GM18508 (cell line): ENCODE results near the gene PBOV1.

Experiments used
- ATAC-seq: cut with Tn5 transposase; IDR thresholded peaks from one replicate; pipeline ENCODE4 v1.9.1; 2021; ENCODE audit warnings: moderate number of reproducible peaks; ENCODE audit not compliant: insufficient read depth, unreplicated experiment

The PBOV1 gene

GRCh38 chr6:138206862-138207261 is 11.4 kb downstream of the PBOV1 start:
- no peak for ATAC-seq

GRCh38 chr6:138205437-138206094 is 12.7 kb downstream of the PBOV1 start:
- ATAC-seq = no peak

- no peak for ATAC-seq
Measured at GRCh38 chr6:138204792-138205384, 13.4 kb downstream of the PBOV1 start.

- ATAC-seq = no peak
Measured at GRCh38 chr6:138204303-138204702, 14.0 kb downstream of the PBOV1 start.

- ATAC-seq = no peak
Measured at GRCh38 chr6:138203315-138203714, 15.0 kb downstream of the PBOV1 start.

GRCh38 chr6:138201836-138202235 is 16.5 kb downstream of the PBOV1 start:
- no peak for ATAC-seq

- no peak for ATAC-seq
Measured at GRCh38 chr6:138198430-138199091, 19.7 kb downstream of the PBOV1 start.

- no peak for ATAC-seq
Measured at GRCh38 chr6:138197570-138197969, 20.7 kb downstream of the PBOV1 start.

- ATAC-seq = no peak
Measured at GRCh38 chr6:138196122-138196738, 22.1 kb downstream of the PBOV1 start.

- no peak for ATAC-seq
Measured at GRCh38 chr6:138194287-138194686, 24.0 kb downstream of the PBOV1 start.

- ATAC-seq = no peak
Measured at GRCh38 chr6:138188278-138188941, 29.9 kb downstream of the PBOV1 start.

GRCh38 chr6:138187156-138187555 is 31.1 kb downstream of the PBOV1 start:
- ATAC-seq = no peak

GRCh38 chr6:138184230-138184629 is 34.1 kb downstream of the PBOV1 start:
- no peak for ATAC-seq

GRCh38 chr6:138183790-138184134 is 34.5 kb downstream of the PBOV1 start:
- no peak for ATAC-seq

GRCh38 chr6:138182939-138183789 is 35.1 kb downstream of the PBOV1 start:
- no peak for ATAC-seq

- no peak for ATAC-seq
Measured at GRCh38 chr6:138176652-138177232, 41.5 kb downstream of the PBOV1 start.

- no peak for ATAC-seq
Measured at GRCh38 chr6:138175596-138175995, 42.7 kb downstream of the PBOV1 start.
